ENCODE results near the gene SOX15. TPM values are rescaled to one million over a fixed set of nuclear protein-coding genes. Genes with fewer than 3 reads are reported as not detected.

The SOX15 gene
- total and polyA plus RNA-seq, 10 of the 15 experiments (the other 5 are each of a cell fraction or from before 2014, with no cell fraction given) = 0.06 to 0.53 (median 0.16) TPM; not detected in 2

GRCh38 chr17:7606280-7606679 is 16.4 kb upstream of the SOX15 start:
- H3K27me3 ChIP-seq (replicated peaks in 1 of 2; ENCODE audit: control insufficient read depth in 2 of 2, insufficient read depth in 2 of 2, low read length in 1 of 2) = no peaks in the 10 kb centered on the region
- intact Hi-C loops (cut with micrococcal nuclease; ENCODE audit: unreplicated experiment) (no loop called here), in situ Hi-C loops (cut with MboI) (no loop called here)
- no peak overlapping the region for H3K4me3 ChIP-seq
- no TSS peak for BruUV-seq (replicated peaks)
- FAIRE-seq = no peak
- ChIA-PET CTCF (no interaction called here), SMC1A (ENCODE audit: uncharacterized antibody, unreplicated experiment) (interaction anchor here (1.1 kb wide), 1 partner anchor 22 kb away, joined by 3 read pairs; the partner anchor contains the start of gene MPDU1), RAD21 (ENCODE audit: unreplicated experiment) (no interaction called here), POLR2A (no interaction called here)
- no peak overlapping the region for H2AFZ ChIP-seq (ENCODE audit: control insufficient read depth, low read depth, low read length)
- H3K9me3 ChIP-seq (replicated peaks; ENCODE audit: control insufficient read depth, insufficient read depth, low read length) = no peaks in the 10 kb centered on the region
- H3K4me2 ChIP-seq (ENCODE audit: control insufficient read depth, insufficient read depth) = no peak overlapping the region
- peaks cover 0 to 7% of the 10 kb centered on the region in 2 experiments; a peak in 2 of 4 replicates for H3K36me3 ChIP-seq (ENCODE audit: control insufficient read depth in 2 of 2, insufficient read depth in 2 of 2, low read length in 1 of 2)
- DNase-seq (ENCODE audit: low read depth, low spot score) = no peak
- H4K20me1 ChIP-seq (ENCODE audit: control insufficient read depth, insufficient read depth) = no peaks in the 10 kb centered on the region
- H3K4me1 ChIP-seq (ENCODE audit: control insufficient read depth, insufficient read depth, low read length) = no peaks in the 10 kb centered on the region
- 92% methylated on average over 4 of the region's 4 CpGs for WGBS (ENCODE audit: insufficient coverage, insufficient replicate concordance, low lambda C conversion rate, missing lambda C conversion rate)
- H3K9ac ChIP-seq (ENCODE audit: control insufficient read depth, insufficient read depth, low read length) = no peak overlapping the region
- ATAC-seq = no peak
- no peak overlapping the region for H3K27ac ChIP-seq (ENCODE audit: control insufficient read depth, insufficient read depth)
- no peak for TF ChIP-seq HDAC6 (IDR thresholded peaks at IDR 0.05; ENCODE audit: unreplicated experiment)
- no peak for TF ChIP-seq FOXK2 (IDR thresholded peaks at IDR 0.05)
- TF ChIP-seq BCL3 (IDR thresholded peaks at IDR 0.05; ENCODE audit: borderline replicate concordance, insufficient read depth, low read depth, low read length, poor library complexity, severe bottlenecking) = no peak
- TF ChIP-seq ZNF687 (IDR thresholded peaks at IDR 0.05) = no peak
- TF ChIP-seq MEF2A (IDR thresholded peaks at IDR 0.05; ENCODE audit: insufficient read depth, low read depth, low read length) = no peak
- TF ChIP-seq MYC (IDR thresholded peaks at IDR 0.05; ENCODE audit: insufficient read depth, insufficient read length, insufficient replicate concordance, low read length, severe bottlenecking) = no peak
- no peak for TF ChIP-seq ZBTB11 (CRISPR knock-in tag; IDR thresholded peaks at IDR 0.05)
- no peak for TF ChIP-seq JUNB (IDR thresholded peaks at IDR 0.05)
- no peak for TF ChIP-seq IKZF2 (IDR thresholded peaks at IDR 0.05)
- no peak for TF ChIP-seq CHD2 (IDR thresholded peaks at IDR 0.05; ENCODE audit: borderline replicate concordance, low read depth, low read length)
- H3K79me2 ChIP-seq (ENCODE audit: control insufficient read depth, insufficient read depth, low read length) = peaks cover 5% of the 10 kb centered on the region; the same call in 1 of the 2 replicates
